Cerebellar cortex (tissue), 1 donor: ENCODE data around the gene ABCB6.

ENCODE experiments used
- DNase-seq: peaks from one replicate; pipeline ENCODE4 v3.0.0-alpha.2; 2015; ENCODE audit warnings: low spot score

Gene ABCB6

DNA sequence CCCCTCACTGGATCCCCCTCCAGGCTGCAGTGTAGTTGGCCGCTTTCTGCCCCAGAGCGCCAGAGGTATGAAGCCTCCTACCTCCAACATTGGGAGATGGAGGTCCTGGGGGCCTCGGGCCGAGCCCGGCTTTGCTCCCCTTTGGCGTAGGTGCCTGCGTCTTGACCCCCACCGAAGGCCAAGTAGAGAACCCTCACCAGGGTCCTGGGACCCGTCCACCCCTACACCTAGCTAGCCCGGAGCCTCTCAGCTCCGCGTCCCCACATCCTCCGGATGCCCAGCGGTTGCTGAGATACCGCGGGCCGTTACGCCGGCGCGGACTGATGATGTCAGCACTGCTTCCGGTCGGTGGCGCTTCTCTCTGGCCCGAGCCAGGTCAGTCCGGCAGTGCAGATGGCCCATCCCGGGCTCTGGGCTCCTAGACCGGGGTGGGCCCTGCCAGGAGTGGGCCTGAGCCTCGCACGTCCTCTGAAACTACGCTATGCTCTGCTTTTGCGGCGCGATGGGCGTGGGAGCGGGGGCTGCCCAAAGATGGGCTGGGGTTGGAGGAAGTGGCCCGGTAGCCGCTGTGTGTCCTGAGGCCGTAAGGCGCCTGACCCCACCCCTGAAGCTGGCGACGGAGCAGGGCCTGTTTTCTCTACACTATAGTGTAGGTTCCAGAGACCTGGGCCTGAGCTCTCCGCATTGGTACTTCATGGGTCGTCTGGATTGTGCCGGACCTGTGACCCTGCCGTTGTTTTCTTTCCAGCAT is 26.6 kb upstream of the ABCB6 start, which contains the start of the genes GLB1L and STK16:
Gene GLB1L, minus strand, starts transcription at position 297 of the 751 bp plus-strand sequence. CDS start 1,871 bp downstream, outside the sequence.
Gene STK16, plus strand, starts transcription at position 332 of the 751 bp plus-strand sequence. CDS start 521 bp downstream, outside the sequence.
- DNase-seq = peak; percentile 92

- DNase-seq = no peak
These were observed 26.0 kb upstream of the ABCB6 start for GRCh38 chr2:219244789-219245147.

- no peak for DNase-seq
These were observed 24.6 kb upstream of the ABCB6 start for GRCh38 chr2:219243291-219243761.

GRCh38 chr2:219234331-219234730 is 15.6 kb upstream of the ABCB6 start:
- DNase-seq = no peak

DNA sequence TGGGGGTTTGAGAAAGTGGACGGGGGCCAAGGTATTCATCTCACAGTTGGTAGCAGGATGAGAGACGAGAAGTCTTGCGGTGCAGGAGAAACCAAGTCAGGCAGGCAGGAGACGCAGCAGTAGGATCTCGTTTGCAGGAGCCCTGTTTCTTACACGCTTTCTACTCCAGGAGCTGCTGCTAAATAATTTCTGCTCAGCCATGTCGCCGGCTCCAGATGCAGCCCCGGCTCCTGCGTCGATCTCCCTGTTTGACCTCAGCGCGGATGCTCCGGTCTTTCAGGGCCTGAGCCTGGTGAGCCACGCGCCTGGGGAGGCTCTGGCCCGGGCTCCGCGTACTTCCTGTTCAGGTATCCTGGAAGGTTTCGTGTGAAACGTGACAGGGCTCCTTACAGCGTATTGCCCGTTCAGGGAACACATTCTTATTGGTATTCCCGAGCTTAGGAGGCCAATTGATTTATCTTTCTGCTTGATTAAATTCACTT is 11.3 kb upstream of the ABCB6 start:
- no peak for DNase-seq

GRCh38 chr2:219229305-219230058 is 10.7 kb upstream of the ABCB6 start, which contains the start of the genes ANKZF1 and ATG9A:
TSS of gene ANKZF1 (plus strand) at chr2:219229806. CDS start at chr2:219230258, 452 bp downstream.
TSS of gene ATG9A (minus strand) at chr2:219229636. CDS start at chr2:219228024, 1,612 bp downstream.
- DNase-seq = peak; percentile 99

DNA sequence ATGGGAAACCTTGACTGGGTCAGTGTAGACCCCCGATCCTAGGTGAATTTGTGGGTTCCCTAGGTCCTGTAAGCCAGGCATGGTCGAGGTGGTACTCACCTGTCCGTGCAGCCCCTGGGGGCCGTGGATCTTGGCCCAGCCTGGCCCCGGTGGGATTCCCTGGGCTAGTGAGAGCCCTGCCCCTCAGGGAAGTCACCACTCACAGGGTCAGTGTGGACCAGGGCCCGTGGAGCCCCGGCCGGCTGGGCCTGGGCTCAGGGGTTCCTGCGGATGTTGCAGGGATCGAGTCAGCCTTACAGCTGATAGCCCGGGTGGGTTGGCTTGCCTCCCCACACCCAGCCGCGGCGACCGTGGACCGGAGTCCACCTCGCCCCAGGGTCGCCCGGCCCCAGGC is 10.2 kb upstream of the ABCB6 start:
- no peak for DNase-seq

- peak; percentile 15 for DNase-seq
These were observed 9.5 kb upstream of the ABCB6 start for GRCh38 chr2:219228041-219228910.

- DNase-seq = no peak
These were observed 6.6 kb upstream of the ABCB6 start for GRCh38 chr2:219225350-219225749.

DNA sequence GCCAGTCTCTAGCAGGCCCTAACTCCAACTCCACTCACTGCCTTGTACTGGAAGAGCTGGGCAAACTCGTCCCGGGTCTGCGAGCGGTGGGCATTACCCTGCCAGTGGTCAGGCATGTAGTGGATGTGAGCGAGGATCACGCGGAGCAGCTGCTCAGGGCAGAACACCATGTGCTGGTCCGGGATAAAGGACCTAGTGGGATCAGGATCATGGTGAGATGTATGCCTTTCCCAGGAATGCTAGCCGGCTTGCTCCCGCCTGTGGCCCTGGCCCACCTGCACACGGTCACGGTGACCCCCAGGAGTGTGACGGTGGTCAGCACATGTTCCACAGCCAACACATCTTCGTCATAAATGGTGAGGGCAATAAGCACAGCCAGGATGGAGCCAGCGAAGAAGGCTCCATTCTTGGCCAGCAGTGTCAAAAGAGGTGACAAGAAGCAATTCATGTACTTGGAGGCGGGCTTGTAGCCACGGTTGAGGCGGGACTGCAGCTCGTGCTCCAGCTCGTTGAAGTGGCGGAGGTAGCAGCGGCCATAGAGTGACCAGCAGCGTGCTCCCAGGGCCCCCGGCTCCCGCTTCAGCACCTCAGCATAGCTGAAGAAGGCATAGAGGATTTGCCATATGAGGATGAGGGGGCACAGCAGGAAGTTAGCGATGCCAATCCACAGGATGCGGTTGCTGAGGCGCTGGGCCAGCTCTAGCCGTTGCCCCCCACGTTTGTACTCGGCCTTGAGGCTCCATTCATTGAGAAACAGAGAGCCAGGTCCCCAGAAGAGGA is 5.3 kb upstream of the ABCB6 start:
- DNase-seq = no peak

GRCh38 chr2:219221957-219222518 is 3.3 kb upstream of the ABCB6 start:
- no peak for DNase-seq

DNA sequence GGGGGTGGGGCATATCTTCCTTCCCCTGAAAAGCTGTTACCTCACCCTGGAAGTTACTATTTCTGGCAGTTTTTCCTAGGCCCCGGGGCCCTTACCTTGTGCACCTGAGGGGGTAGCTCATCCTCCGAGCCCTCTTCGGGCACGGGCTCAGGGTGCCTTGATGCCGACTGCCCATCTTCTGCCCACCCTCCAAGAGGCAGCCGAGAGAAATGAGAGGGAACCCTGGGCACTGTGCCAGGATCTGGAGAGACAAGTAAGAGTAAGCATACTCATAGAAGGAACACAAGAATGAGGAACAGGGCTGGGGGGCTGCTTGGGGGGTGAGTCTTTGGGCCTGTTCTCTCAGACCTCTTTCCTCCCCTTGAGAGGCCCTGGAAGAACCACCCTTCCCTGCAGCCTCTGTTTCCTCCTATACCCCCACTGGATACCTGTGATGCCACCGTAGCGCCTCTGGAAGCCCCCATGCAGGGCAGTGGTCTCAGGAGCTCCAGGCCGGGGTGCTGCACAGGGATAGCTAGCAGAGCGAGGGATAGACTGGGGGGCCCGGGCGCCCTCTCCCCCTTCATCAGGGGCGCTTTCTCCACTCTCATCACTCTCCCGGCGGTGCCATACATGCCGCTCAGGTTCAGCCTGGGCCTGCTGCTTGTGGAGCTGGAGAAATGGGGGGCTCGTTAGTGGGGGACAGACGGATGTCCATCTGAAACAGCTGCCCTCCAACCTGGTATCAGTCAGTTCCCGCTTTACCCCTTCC is 2.1 kb upstream of the ABCB6 start:
- no peak for DNase-seq

DNA sequence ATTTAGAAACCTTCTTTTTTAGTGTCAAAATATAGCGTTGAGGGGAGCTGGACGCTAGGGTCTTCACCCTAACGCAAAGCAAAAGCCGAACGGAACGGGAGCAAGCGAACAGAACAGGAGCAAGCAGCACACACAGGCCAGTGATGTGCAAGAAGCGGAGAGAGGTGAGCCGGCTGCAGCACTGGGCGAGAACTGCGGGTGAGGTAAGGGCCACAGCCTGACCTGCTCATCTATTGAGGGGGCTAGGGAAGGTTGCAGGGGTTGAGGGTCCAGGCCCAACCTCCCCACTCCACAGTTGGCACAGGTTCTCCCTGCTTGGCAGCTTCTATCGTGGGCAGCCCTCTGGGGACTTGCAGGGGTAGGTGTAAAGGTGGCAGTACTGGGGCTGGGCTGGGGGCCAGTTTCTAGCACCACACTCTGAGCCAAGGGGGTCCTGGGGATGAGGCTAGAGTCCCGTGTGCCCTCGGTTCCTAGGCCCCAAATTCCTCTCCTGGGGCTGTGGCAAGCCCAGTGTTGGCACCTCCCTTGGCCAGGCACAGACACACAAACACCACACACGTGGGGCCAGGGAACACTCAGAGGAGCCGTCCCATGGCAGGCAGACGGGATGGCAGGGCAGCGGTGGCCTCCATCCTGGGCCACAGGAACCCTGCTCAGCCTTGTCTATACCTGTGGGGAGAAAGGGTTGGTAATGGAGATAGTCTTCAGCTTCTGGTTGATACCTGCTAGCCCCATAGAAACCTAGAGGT is 1.2 kb upstream of the ABCB6 start:
- no peak for DNase-seq

DNA sequence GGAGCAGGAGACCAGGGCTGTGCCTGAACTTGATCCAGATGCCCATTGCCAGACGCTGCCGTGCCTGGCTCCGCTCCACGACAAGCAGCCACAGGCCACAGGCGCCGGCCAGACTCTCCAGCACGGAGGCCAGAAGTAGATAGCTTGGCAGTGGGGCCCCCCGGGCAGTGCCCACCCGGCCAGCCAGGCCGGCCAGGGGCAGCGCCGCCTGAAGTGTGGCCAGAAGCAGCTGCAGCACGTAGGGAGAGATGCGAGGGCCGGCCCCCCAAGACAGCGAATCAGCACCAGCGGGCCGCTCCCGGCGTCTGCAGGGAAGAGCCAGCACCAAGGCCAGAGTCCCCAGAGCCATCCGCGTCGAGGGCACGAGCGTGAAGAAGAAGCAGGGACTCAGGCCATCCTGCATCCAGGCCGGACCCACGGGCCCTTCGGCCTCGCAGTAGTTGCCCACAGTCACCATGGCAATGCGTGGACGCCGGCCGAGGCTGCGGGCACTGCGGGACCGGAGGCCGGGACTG is 484 bp downstream of the ABCB6 start:
- peak; percentile 57 for DNase-seq

- no peak for DNase-seq
These were observed 2.2 kb downstream of the ABCB6 start for GRCh38 chr2:219216535-219216915.

- DNase-seq = no peak
These were observed 2.8 kb downstream of the ABCB6 start for GRCh38 chr2:219215871-219216534.

DNA sequence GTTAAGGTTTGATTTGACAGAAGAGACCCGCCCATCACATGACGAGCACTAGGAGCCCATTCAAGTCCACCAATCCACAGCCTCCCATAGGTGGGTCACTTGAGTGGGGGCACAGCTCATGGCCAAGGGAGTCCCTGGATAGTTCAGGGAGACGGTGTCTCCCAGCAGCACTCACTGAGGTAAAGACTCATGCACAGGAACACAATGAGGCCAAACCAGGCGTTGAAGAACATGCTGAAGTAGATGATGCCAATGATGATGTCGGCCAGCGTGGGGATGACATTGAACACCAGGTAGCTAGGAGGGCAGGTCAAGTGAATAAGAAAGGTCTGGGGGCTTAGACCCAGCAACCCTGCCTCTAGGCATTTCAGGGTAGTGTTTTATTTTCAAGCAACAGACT is 4.0 kb downstream of the ABCB6 start:
- DNase-seq = no peak

DNA sequence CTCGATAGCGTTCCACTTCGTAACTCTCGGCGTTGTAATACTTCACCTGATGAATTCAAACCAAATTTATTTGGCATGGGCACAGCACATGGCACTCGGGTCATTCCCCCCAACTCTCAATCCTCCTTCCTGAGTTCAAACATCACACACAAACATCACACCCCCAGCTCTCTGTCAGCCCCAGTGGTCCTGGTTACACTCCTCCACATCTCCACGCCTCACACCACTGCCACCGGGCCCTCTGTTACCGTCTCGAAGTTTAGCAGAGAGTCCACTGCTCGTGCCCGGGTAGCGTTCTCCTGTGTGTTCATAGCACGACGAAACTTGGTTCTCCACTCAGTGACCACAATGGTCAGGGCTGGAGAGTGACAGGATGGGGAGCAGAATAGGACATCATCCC is 4.6 kb downstream of the ABCB6 start:
- no peak for DNase-seq
